GM23338 (cell line): Measurements from ENCODE around the gene CBLC. TPM values are rescaled to one million over a fixed set of nuclear protein-coding genes. Genes with fewer than 3 reads are reported as not detected.

Experiments
- ATAC-seq: fragments of 200-7000 bp; cut with Tn5 transposase; 3 replicates; pipeline ENCODE4 v1.9.1; 2020
- DNase-seq: peaks from one replicate; pipeline ENCODE4 v3.0.0-alpha.2; 2015; ENCODE audit warnings: low spot score
- H2AFZ ChIP-seq: fragments of 200-600 bp; sonication (generic); 2 replicates; pipeline ENCODE4 v1.8.0; 2016; ENCODE audit warnings: antibody characterized with exemption, mild to moderate bottlenecking, moderate library complexity
- H3F3A ChIP-seq: fragments of 200-600 bp; sonication (generic); replicated peaks from 2 replicates; pipeline ENCODE4 v1.8.0; 2017; ENCODE audit warnings: antibody characterized with exemption, mixed run types, low read depth
- H3K27ac ChIP-seq: fragments of 200-600 bp; sonication (generic); 2 replicates; pipeline ENCODE4 v1.6.1; 2016; ENCODE audit warnings: low read depth
- H3K27me3 ChIP-seq: fragments of 200-600 bp; sonication (generic); 2 replicates; pipeline ENCODE4 v1.8.0; 2016; ENCODE audit warnings: mild to moderate bottlenecking, mixed run types, moderate library complexity; ENCODE audit not compliant: insufficient read depth
- H3K36me3 ChIP-seq: fragments of 200-600 bp; sonication (generic); 2 replicates; pipeline ENCODE4 v1.8.0; 2016; ENCODE audit warnings: mild to moderate bottlenecking; ENCODE audit not compliant: insufficient read depth
- H3K4me1 ChIP-seq: fragments of 200-600 bp; sonication (generic); 2 replicates; pipeline ENCODE4 v1.8.0; 2016; ENCODE audit warnings: mild to moderate bottlenecking, moderate library complexity; ENCODE audit not compliant: insufficient read depth
- H3K4me2 ChIP-seq: fragments of 200-600 bp; sonication (generic); 2 replicates; pipeline ENCODE4 v1.7.1; 2017; ENCODE audit warnings: mixed run types
- H3K4me3 ChIP-seq: fragments of 200-600 bp; sonication (generic); 2 replicates; pipeline ENCODE4 v1.6.1; 2016; ENCODE audit warnings: mixed run types
- H3K79me2 ChIP-seq: fragments of 200-600 bp; sonication (generic); replicated peaks from 2 replicates; pipeline ENCODE4 v1.8.0; 2017; ENCODE audit warnings: mild to moderate bottlenecking; ENCODE audit not compliant: insufficient read depth
- H3K9me2 ChIP-seq: fragments of 200-600 bp; sonication (generic); 2 replicates; pipeline ENCODE4 v1.8.0; 2017; ENCODE audit not compliant: insufficient read depth
- H4K20me1 ChIP-seq: fragments of 200-600 bp; sonication (generic); replicated peaks from 2 replicates; pipeline ENCODE4 v1.8.0; 2017; ENCODE audit warnings: mild to moderate bottlenecking; ENCODE audit not compliant: insufficient read depth
- H3K27ac Mint-ChIP-seq: 2 replicates; pipeline ENCODE4 v1.8.0; 2020; ENCODE audit warnings: inconsistent platforms, mild to moderate bottlenecking, moderate library complexity, mixed read lengths
- H3K27me3 Mint-ChIP-seq: 3 replicates; pipeline ENCODE4 v1.8.0; 2022; ENCODE audit warnings: low read depth, mild to moderate bottlenecking, moderate library complexity, mixed read lengths, inconsistent platforms; ENCODE audit not compliant: insufficient read depth, poor library complexity
- H3K36me3 Mint-ChIP-seq: 3 replicates; pipeline ENCODE4 v1.8.0; 2021; ENCODE audit warnings: low read depth, mild to moderate bottlenecking, inconsistent platforms, moderate library complexity, mixed read lengths
- H3K4me1 Mint-ChIP-seq: 3 replicates; pipeline ENCODE4 v1.8.0; 2020; ENCODE audit warnings: mild to moderate bottlenecking, inconsistent platforms, mixed read lengths
- H3K4me3 Mint-ChIP-seq: 3 replicates; pipeline ENCODE4 v1.8.0; 2021; ENCODE audit warnings: moderate library complexity, mild to moderate bottlenecking, inconsistent platforms, mixed read lengths
- H3K9me3 Mint-ChIP-seq: 3 replicates; pipeline ENCODE4 v1.8.0; 2020; ENCODE audit warnings: moderate library complexity, mild to moderate bottlenecking, inconsistent platforms, mixed read lengths
- CREB1 ChIP-seq: fragments of 250-450 bp; sonication (Bioruptor Pico); IDR thresholded peaks from 2 replicates; pipeline ENCODE4 v1.5.0; 2020; ENCODE audit warnings: low read depth, mild to moderate bottlenecking, moderate library complexity
- CTCF ChIP-seq, 2 experiments: fragments of 200-600 bp in 1 of 2; sonication (generic) in 1 of 2; conservative IDR thresholded peaks; 2 replicates each; pipeline versions ENCODE4 v1.5.1 to v1.6.1; 2016 to 2017; ENCODE audit warnings: antibody characterized with exemption in 2 of 2, low read depth in 2 of 2, mild to moderate bottlenecking in 2 of 2, moderate library complexity in 1 of 2
- ETS1 ChIP-seq: IDR thresholded peaks from 2 replicates; pipeline ENCODE4 v1.6.1; 2016; ENCODE audit warnings: antibody characterized with exemption
- EZH2 ChIP-seq: fragments of 200-600 bp; sonication (generic); IDR thresholded peaks from one replicate; pipeline ENCODE4 v1.8.0; 2017; ENCODE audit warnings: antibody characterized with exemption, mild to moderate bottlenecking, low read depth; ENCODE audit not compliant: unreplicated experiment
- EZH2phosphoT487 ChIP-seq: fragments of 200-600 bp; sonication (generic); IDR thresholded peaks from one replicate; pipeline ENCODE4 v1.8.1; 2018; ENCODE audit warnings: antibody characterized with exemption; ENCODE audit not compliant: unreplicated experiment
- JUNB ChIP-seq: IDR thresholded peaks from one replicate; pipeline ENCODE4 v1.6.1; 2016; ENCODE audit warnings: antibody characterized with exemption; ENCODE audit not compliant: unreplicated experiment
- NANOG ChIP-seq: IDR thresholded peaks from 2 replicates; pipeline ENCODE4 v1.6.1; 2016; ENCODE audit warnings: antibody characterized with exemption, borderline replicate concordance
- POLR2AphosphoS5 ChIP-seq: IDR thresholded peaks from 2 replicates; pipeline ENCODE4 v1.6.1; 2016; ENCODE audit warnings: antibody characterized with exemption, low read depth
- STAT1 ChIP-seq: IDR thresholded peaks from one replicate; pipeline ENCODE4 v1.6.1; 2016; ENCODE audit warnings: antibody characterized with exemption; ENCODE audit not compliant: unreplicated experiment
- ZNF114 ChIP-seq: fragments of 250-450 bp; sonication (Bioruptor Pico); IDR thresholded peaks from 2 replicates; pipeline ENCODE4 v1.5.0; 2020; ENCODE audit warnings: mild to moderate bottlenecking, moderate library complexity
- ZNF331 ChIP-seq: fragments of 250-450 bp; sonication (Bioruptor Pico); IDR thresholded peaks from 2 replicates; pipeline ENCODE4 v1.5.0; 2020; ENCODE audit warnings: low read depth, mild to moderate bottlenecking, moderate library complexity
- ZNF462 ChIP-seq: fragments of 250-450 bp; sonication (Bioruptor Pico); IDR thresholded peaks from 2 replicates; pipeline ENCODE4 v1.5.0; 2020; ENCODE audit warnings: mild to moderate bottlenecking, moderate library complexity
- polyA plus RNA-seq: library from polyadenylated mRNA; unstranded; fragments of >200 nt; fragmentation: Nextera tagmentation; extraction: Ambion mirVana; gene quantifications from 2 replicates; pipeline ENCODE4 v1.2.1, GENCODE V29; 2016
- total RNA-seq: library from RNA; depleted of rRNA; stranded (reverse); fragments of >200 nt; shearing (Covaris generic); gene quantifications from 2 replicates; pipeline ENCODE4 v1.2.3, GENCODE V29; 2014

The CBLC gene
- total and polyA plus RNA-seq, 2 experiments from 2014 or later: 14.5 to 29.3 TPM

GRCh38 chr19:44731622-44732021 lies 46.1 kb upstream of the CBLC start (continued):
- TF ChIP-seq EZH2 (no peak), CTCF (conservative IDR thresholded peaks at IDR 0.05; ENCODE audit: low read depth in 2 of 2) (no peak), EZH2phosphoT487 (no peak), ZNF331 (CRISPR knock-in tag) (no peak), STAT1 (no peak), CREB1 (no peak), ETS1 (no peak), ZNF114 (no peak), JUNB (no peak)

- Mint-ChIP-seq H3K4me1 (no peaks in the 10 kb centered on the region), H3K36me3 (no peaks in the 10 kb centered on the region), H3K27ac (no peak overlapping the region), H3K4me3 (no peak overlapping the region), H3K9me3 (no peaks in the 10 kb centered on the region), H3K27me3 (peaks cover 8% of the 10 kb centered on the region)
- Histone ChIP-seq H3K9me2 (no peaks in the 10 kb centered on the region), H3K79me2 (no peaks in the 10 kb centered on the region), H3K4me2 (no peak overlapping the region), H3K27ac (no peak overlapping the region), H4K20me1 (no peaks in the 10 kb centered on the region), H3K4me1 (no peaks in the 10 kb centered on the region), H3K36me3 (no peaks in the 10 kb centered on the region), H2AFZ (no peak overlapping the region), H3K27me3 (no peaks in the 10 kb centered on the region), H3F3A (no peaks in the 10 kb centered on the region), H3K4me3 (no peak overlapping the region)
- no peak for DNase-seq
- no peak for ATAC-seq
- TF ChIP-seq POLR2AphosphoS5 (no peak), JUNB (no peak), EZH2phosphoT487 (no peak), CTCF (conservative IDR thresholded peaks at IDR 0.05; ENCODE audit: low read depth in 2 of 2) (no peak), EZH2 (no peak), CREB1 (no peak), ZNF114 (no peak), NANOG (no peak), STAT1 (no peak), ZNF462 (CRISPR knock-in tag) (no peak)
Observed at GRCh38 chr19:44732235-44733014, 45.3 kb upstream of the CBLC start.
